ENCODE data around the gene IMPA2. TPM values are rescaled to one million over a fixed set of nuclear protein-coding genes. Genes with fewer than 3 reads are reported as not detected.

IMPA2 gene
- total and polyA plus RNA-seq, 4 donors: 43.4 to 65.4 (median 61.5) TPM

DNA sequence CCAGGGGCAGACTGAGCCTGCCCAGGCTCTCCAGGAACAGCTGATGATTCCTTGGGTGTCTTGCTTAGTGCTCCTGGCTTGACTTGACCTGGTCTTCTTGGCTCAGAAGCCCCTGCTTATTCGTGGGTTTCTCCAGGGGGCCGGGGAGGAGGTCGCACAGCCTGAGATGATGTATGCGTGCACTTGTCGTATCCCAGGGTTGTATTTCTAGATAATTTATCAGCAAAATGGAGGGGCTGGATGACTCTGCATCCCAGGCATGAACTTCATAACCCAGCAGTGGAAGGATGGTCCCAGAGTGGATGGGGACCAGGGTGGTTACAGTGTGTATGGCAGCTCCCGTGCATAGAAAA, 25.2 kb downstream of the IMPA2 start:
- Histone ChIP-seq H3K36me3 (ENCODE audit: control insufficient read depth in 4 of 4, insufficient read depth in 4 of 4, low read length in 4 of 4) (peaks cover 0 to 30% (median 18%) of the 10 kb centered on the region in 4 donors), H3K9me3 (ENCODE audit: control insufficient read depth in 4 of 4, insufficient read depth in 3 of 4, low read length in 3 of 4) (no peaks in the 10 kb centered on the region), H3K27ac (ENCODE audit: low read depth in 1 of 2, low read length in 1 of 2) (peak overlapping the region in 1 of 2 donors; percentile 53), H3K27me3 (ENCODE audit: control insufficient read depth in 3 of 3, insufficient read depth in 3 of 3, low read length in 2 of 3) (no peaks in the 10 kb centered on the region), H3K9ac (ENCODE audit: insufficient read depth in 1 of 2, low read length in 2 of 2) (no peak overlapping the region), H3K4me1 (ENCODE audit: control insufficient read depth in 5 of 5, insufficient read depth in 5 of 5, low read length in 5 of 5) (peaks cover 0 to 5% (median 0%) of the 10 kb centered on the region in 5 donors), H3K4me3 (no peak overlapping the region)
- WGBS, 2 donors: 96 to 97% methylated on average over 6 of the region's 6 CpGs
- TF ChIP-seq, protein P1, sequence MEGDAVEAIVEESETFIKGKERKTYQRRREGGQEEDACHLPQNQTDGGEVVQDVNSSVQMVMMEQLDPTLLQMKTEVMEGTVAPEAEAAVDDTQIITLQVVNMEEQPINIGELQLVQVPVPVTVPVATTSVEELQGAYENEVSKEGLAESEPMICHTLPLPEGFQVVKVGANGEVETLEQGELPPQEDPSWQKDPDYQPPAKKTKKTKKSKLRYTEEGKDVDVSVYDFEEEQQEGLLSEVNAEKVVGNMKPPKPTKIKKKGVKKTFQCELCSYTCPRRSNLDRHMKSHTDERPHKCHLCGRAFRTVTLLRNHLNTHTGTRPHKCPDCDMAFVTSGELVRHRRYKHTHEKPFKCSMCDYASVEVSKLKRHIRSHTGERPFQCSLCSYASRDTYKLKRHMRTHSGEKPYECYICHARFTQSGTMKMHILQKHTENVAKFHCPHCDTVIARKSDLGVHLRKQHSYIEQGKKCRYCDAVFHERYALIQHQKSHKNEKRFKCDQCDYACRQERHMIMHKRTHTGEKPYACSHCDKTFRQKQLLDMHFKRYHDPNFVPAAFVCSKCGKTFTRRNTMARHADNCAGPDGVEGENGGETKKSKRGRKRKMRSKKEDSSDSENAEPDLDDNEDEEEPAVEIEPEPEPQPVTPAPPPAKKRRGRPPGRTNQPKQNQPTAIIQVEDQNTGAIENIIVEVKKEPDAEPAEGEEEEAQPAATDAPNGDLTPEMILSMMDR (IDR thresholded peaks at IDR 0.05; ENCODE audit: control extremely low read depth, extremely low read depth): no peak
- no peak for ATAC-seq (ENCODE audit: insufficient read depth, low FRiP score)
- DNase-seq: no peak

DNA sequence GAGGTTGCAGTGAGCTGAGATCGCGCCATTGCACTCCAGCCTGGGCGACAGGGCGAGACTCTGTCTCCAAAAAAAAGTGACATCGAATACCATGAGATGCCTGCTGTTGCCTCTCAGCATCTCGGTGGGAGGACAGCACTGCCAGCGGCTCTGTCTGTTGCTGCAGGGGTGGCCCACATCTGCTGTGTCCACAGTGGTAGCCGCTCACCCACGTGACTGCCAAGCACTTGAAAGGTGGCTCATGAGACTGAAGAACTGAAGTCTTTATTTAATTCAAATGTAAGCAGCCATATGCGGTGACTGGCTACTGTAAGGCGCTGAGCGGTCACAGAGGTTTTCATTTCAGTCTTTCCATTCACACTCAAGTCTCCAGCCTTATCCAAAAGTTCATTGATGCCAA, 25.8 kb downstream of the IMPA2 start:
- TF ChIP-seq, protein P1 (IDR thresholded peaks at IDR 0.05; ENCODE audit: control extremely low read depth, extremely low read depth): no peak
- Histone ChIP-seq H3K27me3 (ENCODE audit: control insufficient read depth in 3 of 3, insufficient read depth in 3 of 3, low read length in 2 of 3) (no peaks in the 10 kb centered on the region), H3K36me3 (ENCODE audit: control insufficient read depth in 4 of 4, insufficient read depth in 4 of 4, low read length in 4 of 4) (peaks cover 0 to 25% (median 18%) of the 10 kb centered on the region in 4 donors)

DNA sequence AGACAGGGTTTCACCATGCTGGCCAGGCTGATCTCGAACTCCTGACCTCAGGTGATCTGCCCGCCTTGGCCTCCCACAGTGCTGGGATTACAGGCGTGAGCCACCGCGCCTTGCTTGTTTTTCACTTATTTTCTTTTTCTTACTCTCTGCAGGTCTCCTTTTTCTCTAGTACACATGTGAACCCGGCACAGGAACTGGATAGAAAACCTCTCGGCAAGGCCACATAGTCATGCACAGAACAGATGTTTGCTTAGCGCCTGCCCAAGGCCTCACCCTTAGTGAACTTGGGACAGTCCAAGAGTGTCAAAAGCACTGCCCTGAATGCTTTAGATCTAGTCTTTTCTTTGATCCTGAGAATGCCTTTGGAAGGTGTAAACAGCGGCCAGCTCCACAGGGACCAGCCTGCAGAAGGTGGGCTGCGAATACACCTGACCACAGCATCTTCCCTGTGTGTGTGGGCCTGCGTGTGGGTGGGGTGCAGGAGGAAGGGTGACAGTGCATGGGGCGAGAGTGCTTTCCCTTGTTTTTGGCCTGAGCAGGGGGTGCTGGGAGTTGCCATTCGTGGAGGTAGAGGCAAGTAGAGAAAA, 27.0 kb downstream of the IMPA2 start:
- no peak overlapping the region for H3K4me3 ChIP-seq
- DNase-seq: no peak
- TF ChIP-seq, protein P1 (IDR thresholded peaks at IDR 0.05; ENCODE audit: control extremely low read depth, extremely low read depth): no peak
- H3K27ac ChIP-seq (ENCODE audit: low read depth in 1 of 2, low read length in 1 of 2): no peak overlapping the region
- WGBS, 2 donors: 89 to 93% methylated on average over 13 of the region's 13 CpGs
- ATAC-seq (ENCODE audit: insufficient read depth, low FRiP score): no peak
- no peaks in the 10 kb centered on the region for H3K9me3 ChIP-seq (ENCODE audit: control insufficient read depth in 4 of 4, insufficient read depth in 3 of 4, low read length in 3 of 4)
- no peaks in the 10 kb centered on the region for H3K27me3 ChIP-seq (ENCODE audit: control insufficient read depth in 3 of 3, insufficient read depth in 3 of 3, low read length in 2 of 3)
- peaks cover 0 to 15% (median 5%) of the 10 kb centered on the region in 5 donors for H3K4me1 ChIP-seq (ENCODE audit: control insufficient read depth in 5 of 5, insufficient read depth in 5 of 5, low read length in 5 of 5)
- H3K36me3 ChIP-seq (ENCODE audit: control insufficient read depth in 4 of 4, insufficient read depth in 4 of 4, low read length in 4 of 4): peaks cover 0 to 25% (median 18%) of the 10 kb centered on the region in 4 donors
- H3K9ac ChIP-seq (ENCODE audit: insufficient read depth in 1 of 2, low read length in 2 of 2): no peak overlapping the region

More for the DNA sequence above, 25.8 kb downstream of the IMPA2 start:
- no peaks in the 10 kb centered on the region for H3K9me3 ChIP-seq (ENCODE audit: control insufficient read depth in 4 of 4, insufficient read depth in 3 of 4, low read length in 3 of 4)
- DNase-seq (no peak), ATAC-seq (ENCODE audit: insufficient read depth, low FRiP score) (no peak)
- H3K4me1 ChIP-seq (ENCODE audit: control insufficient read depth in 5 of 5, insufficient read depth in 5 of 5, low read length in 5 of 5): peaks cover 0 to 6% (median 4%) of the 10 kb centered on the region in 5 donors
- WGBS, 2 donors: 88 to 91% methylated on average over 12 of the region's 12 CpGs
- H3K4me3 ChIP-seq: no peak overlapping the region
- no peak overlapping the region for H3K9ac ChIP-seq (ENCODE audit: insufficient read depth in 1 of 2, low read length in 2 of 2)
- no peak overlapping the region for H3K27ac ChIP-seq (ENCODE audit: low read depth in 1 of 2, low read length in 1 of 2)
